GM12891 (cell line): Measurements from ENCODE around the gene GFM1.

ENCODE experiments used
- POLR2A ChIP-seq: IDR thresholded peaks from 2 replicates; pipeline ENCODE4 v1.6.1; 2011; ENCODE audit warnings: low read depth, low read length, control low read depth
- POLR2AphosphoS5 ChIP-seq: IDR thresholded peaks from 2 replicates; pipeline ENCODE4 v1.6.1; 2011; ENCODE audit warnings: low read depth, low read length, control low read depth
- POU2F2 ChIP-seq: IDR thresholded peaks from 2 replicates; pipeline ENCODE4 v1.6.1; 2011; ENCODE audit warnings: low read depth, mild to moderate bottlenecking, control low read depth, low read length, moderate library complexity
- SPI1 ChIP-seq: IDR thresholded peaks from 2 replicates; pipeline ENCODE4 v1.6.1; 2011; ENCODE audit warnings: low read depth, low read length, control low read depth
- TAF1 ChIP-seq: IDR thresholded peaks from 2 replicates; pipeline ENCODE4 v1.6.1; 2011; ENCODE audit warnings: low read depth, low read length, control low read depth

DNA sequence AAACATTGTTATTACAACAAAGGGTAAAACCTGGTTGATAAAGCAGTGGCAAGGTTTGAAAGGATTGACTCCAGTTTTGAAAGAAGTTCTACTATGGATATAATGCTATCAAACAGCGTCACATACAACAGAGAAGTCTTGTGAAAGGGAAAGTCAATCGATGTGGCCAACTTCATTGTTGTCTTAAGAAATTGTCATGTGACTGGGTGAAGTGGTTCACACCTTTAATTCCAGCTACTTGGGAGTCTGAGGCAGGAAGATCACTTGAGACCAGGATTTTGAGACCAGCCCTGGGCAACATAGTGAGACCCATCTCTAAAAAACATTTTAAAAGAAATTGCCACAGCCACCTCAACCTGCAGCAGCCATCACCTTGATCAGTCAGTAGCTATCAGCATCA is 34.4 kb downstream of the GFM1 start:
- TF ChIP-seq POLR2A (no peak), POU2F2 (no peak), TAF1 (no peak), POLR2AphosphoS5 (no peak), SPI1 (no peak)
